GM18507 (cell line): ENCODE results near the gene ZNF423.

Experiments
- DNase-seq: peaks from one replicate; pipeline ENCODE4 v3.0.0; 2011; ENCODE audit warnings: low read depth; ENCODE audit not compliant: insufficient read length; ENCODE audit errors: extremely low spot score
- FAIRE-seq: peaks from 2 replicates; lab custom pipeline; 2011; peaks lifted over from hg19 to GRCh38; lab: Jason Lieb, UNC

Gene ZNF423

DNA sequence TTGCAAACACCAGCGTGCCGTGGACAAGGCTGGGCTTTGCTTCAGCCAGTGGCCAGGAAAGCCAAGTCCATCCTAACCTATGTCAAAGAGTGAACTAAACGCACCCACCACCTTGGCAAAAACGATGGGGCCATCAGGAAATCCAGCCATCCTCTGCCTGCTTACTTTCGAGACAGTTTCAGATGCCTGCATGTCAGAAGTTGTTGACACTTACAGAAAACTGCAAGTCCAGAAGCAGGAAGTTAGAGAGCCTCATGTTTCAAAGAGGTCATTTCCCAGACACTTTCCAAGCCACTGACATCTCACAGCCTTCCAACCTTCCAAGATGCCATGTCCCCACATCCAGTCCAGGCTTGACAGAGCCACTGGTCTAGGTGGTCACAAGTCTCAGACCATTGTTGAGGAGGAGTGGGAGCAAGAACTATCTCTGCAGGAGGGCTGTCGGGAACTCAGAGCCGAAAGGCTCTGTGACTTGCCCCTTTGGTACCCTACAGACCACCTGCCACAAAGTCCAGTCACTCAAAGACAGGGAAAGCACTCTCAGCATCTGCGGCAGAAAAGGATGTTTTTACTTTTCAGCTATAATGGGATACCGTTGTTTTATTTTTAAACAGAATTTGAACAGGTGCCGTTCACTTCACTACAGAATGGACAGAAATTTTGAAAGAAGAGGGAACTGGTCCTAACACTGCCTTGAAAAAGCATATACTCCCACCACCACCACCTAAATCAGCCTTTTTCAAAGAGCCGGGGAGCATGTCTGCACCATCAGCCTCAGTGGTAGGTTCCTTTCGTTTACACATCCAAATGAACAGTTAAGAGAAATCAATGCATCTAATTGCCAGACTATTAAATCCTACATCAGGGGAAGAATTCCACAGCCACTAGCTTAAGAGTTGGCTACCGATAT, 5.1 kb downstream of the ZNF423 start:
- DNase-seq: no peak
- no peak for FAIRE-seq

- no peak for DNase-seq
- FAIRE-seq: no peak
Measured at GRCh38 chr16:49849754-49850108, 6.2 kb downstream of the ZNF423 start.

- DNase-seq (no peak), FAIRE-seq (no peak)
Measured at GRCh38 chr16:49849037-49849753, 6.7 kb downstream of the ZNF423 start.

GRCh38 chr16:49848530-49848929, 7.4 kb downstream of the ZNF423 start:
- FAIRE-seq (no peak), DNase-seq (no peak)

- FAIRE-seq: no peak
- DNase-seq: no peak
Measured at GRCh38 chr16:49846800-49847199, 9.1 kb downstream of the ZNF423 start.

DNA sequence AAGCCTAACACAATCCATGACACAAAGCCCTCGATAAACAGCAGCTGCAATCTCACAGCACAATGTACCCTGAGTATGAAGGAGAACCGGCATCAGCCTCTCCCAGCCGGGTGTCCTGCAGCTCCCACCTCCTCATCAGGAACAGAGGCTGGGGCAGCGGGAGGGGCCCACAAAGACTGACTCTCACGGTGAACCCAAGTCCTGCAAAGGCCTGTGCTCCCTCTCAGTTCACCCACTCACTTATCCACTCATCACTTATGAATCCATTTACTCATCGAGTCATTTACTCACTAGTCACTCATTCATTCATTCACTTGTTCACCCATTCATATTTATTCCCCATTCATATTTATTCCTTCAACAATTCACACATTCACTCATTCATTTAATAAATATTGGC, 11.6 kb downstream of the ZNF423 start:
- FAIRE-seq (no peak), DNase-seq (no peak)

DNA sequence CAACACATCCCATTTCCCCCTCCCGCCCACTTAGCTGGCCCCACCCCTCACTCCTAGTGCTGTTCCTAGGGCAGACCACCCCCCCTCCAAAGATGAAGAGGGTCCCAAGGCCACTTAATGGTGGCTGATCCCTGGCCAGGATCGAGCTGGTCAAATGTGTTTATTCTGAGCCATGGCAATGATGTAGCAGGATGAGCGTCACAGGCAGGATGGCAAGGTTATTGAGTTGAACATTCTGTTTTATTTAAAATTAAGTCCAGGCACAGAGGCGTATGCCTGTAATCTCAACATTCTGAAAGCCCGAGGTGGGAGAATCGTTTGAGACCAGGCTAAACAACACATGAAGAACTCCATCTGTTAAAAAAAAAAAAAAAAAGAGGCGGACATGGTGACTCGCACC, 12.2 kb downstream of the ZNF423 start:
- no peak for FAIRE-seq
- no peak for DNase-seq

- FAIRE-seq (no peak), DNase-seq (no peak)
Measured at GRCh38 chr16:49842972-49843371, 12.9 kb downstream of the ZNF423 start.

DNA sequence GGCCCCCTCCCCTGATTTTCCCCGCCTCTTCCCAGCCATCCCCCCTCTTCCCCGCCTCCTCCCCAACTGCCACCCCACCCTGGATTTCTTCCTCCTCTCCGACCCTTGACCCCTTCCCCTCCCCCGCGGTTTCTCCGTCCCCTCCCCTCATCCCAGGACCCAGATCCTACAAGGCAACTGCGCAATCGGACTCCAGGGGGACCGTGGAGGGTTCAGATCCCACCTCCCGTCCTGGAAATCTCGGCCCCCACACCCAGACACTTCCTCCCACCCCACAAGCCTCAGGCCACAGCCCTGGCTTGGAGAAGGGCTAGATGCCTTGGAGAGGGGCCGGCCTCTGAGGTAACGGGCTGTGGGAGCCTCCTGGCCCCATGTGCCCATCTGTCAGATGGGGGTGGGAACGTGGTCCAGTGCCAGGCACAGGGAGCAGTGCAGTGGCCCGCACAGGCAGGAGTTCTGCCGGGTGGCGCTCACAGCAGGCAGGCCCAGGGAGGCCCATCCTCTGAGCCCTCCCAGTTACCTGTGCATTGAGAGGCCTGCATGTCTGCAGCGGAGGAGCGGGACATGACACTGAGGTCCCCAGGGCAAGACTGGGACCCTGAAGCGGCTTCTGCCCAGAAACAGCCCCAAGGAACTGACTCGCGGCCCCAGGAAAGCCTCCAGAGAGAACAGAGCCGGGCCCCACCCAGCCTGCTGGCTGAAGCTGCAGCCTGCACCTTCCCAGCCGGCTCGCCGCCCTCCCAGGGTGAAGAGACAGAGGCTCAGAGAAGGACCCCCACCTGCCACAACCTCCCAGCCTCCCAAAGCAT, 16.7 kb downstream of the ZNF423 start:
- no peak for DNase-seq
- no peak for FAIRE-seq

GRCh38 chr16:49838441-49839016, 17.4 kb downstream of the ZNF423 start:
- no peak for DNase-seq
- FAIRE-seq: no peak

DNA sequence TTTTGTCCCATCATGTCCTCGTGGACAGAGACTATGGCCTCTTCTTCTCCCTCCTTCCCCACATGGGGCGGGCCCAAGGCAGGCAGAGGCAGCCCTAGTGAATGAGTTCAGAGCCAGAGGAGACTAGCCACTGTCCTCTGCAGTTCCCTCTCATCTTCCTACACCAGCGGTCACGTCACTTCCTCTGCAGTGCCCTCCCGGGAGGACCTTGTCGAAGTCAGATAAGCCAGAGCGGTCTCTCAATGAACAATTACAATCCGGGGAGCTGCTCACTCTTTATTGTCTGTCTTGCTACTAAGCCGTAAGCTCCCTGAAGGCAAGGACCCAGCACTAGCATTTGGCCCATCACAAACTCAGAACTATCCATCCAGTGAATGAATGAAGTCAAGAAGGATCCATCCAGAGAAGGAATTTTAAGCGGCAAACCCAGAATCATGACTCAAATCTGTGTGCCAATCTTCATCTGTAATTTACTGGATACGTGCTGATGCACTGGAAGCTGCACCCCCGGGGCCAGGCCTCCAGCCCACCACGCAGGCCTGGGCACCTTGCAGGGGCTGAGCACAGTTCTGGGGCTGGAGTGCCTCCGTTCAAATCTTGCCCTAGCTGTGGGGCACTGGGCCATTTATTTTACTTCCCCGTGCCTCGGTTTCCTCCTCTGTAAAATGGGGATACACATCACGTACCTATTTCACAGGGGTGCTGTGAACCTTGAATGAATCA, 18.1 kb downstream of the ZNF423 start:
- no peak for FAIRE-seq
- no peak for DNase-seq

- DNase-seq: no peak
- FAIRE-seq: no peak
Measured at GRCh38 chr16:49836668-49837067, 19.2 kb downstream of the ZNF423 start.

DNA sequence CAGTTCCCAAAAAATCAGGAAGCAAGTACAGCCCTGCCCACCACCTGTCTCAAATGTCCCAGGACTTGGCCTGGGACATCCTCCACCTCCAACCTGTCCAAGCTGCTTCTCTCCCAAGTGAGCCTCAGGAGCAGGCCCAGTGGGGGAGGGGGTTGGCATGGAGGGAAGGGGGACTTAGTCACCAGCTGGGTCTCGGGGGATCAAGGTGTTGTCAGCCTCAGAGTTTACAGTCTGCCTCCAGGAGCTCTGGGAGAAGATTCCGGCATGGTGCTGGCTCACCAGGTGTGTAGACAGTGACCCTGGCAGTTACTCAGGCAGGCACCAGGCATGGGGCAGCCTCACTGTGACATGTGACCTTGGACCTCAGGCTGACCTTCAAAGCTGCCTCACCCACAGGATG, 19.7 kb downstream of the ZNF423 start:
- no peak for DNase-seq
- FAIRE-seq: no peak

- no peak for DNase-seq
- no peak for FAIRE-seq
Measured at GRCh38 chr16:49835161-49835777, 20.6 kb downstream of the ZNF423 start.

- DNase-seq (no peak), FAIRE-seq (no peak)
Measured at GRCh38 chr16:49834531-49835151, 21.3 kb downstream of the ZNF423 start.

- no peak for FAIRE-seq
- no peak for DNase-seq
Measured at GRCh38 chr16:49833796-49834530, 21.9 kb downstream of the ZNF423 start.

GRCh38 chr16:49833085-49833484, 22.8 kb downstream of the ZNF423 start:
- no peak for FAIRE-seq

GRCh38 chr16:49832177-49832576, 23.7 kb downstream of the ZNF423 start:
- DNase-seq: no peak
- no peak for FAIRE-seq

More at GRCh38 chr16:49833085-49833484, 22.8 kb downstream of the ZNF423 start:
- no peak for DNase-seq
